GM21447 (cell line): ENCODE measurements around the gene KLRF2.
"Not testable (repeated sequence)": the region's sequence is repeated elsewhere in the genome, so short reads cannot be mapped to it uniquely, and the experiment has no call there.

Experiments
- ATAC-seq: cut with Tn5 transposase; IDR thresholded peaks from one replicate; pipeline ENCODE4 v1.9.1; 2021; ENCODE audit not compliant: unreplicated experiment

Gene KLRF2

GRCh38 chr12:9881246-9881645 lies at the start of gene KLRF2:
KLRF2 (plus strand) TSS chr12:9881489; CDS start chr12:9881596, 107 bp downstream.
- no peak for ATAC-seq

GRCh38 chr12:9831720-9832119 lies 49.6 kb upstream of the KLRF2 start:
- no peak for ATAC-seq

- ATAC-seq, result no peak
Measured at GRCh38 chr12:9843407-9843806, 37.9 kb upstream of the KLRF2 start.

GRCh38 chr12:9848899-9849298 lies 32.4 kb upstream of the KLRF2 start:
- no peak for ATAC-seq

GRCh38 chr12:9851050-9851449 lies 30.2 kb upstream of the KLRF2 start:
- no peak for ATAC-seq

GRCh38 chr12:9851927-9852326 lies 29.4 kb upstream of the KLRF2 start:
- ATAC-seq, result no peak

GRCh38 chr12:9856151-9856550 lies 25.1 kb upstream of the KLRF2 start:
- no peak for ATAC-seq

- ATAC-seq, result no peak
Measured at GRCh38 chr12:9856894-9857293, 24.4 kb upstream of the KLRF2 start.

GRCh38 chr12:9858135-9858534 lies 23.2 kb upstream of the KLRF2 start:
- no peak for ATAC-seq

GRCh38 chr12:9864913-9865675 lies 16.2 kb upstream of the KLRF2 start:
- ATAC-seq, result no peak

GRCh38 chr12:9866860-9867269 lies 14.4 kb upstream of the KLRF2 start:
- no peak for ATAC-seq

- no peak for ATAC-seq
Measured at GRCh38 chr12:9867531-9867930, 13.8 kb upstream of the KLRF2 start.

GRCh38 chr12:9868311-9868801 lies 12.9 kb upstream of the KLRF2 start:
- no peak for ATAC-seq

- no peak for ATAC-seq
Measured at GRCh38 chr12:9868951-9869306, 12.4 kb upstream of the KLRF2 start.

- peak; percentile 49 for ATAC-seq
Measured at GRCh38 chr12:9869307-9870161, 11.8 kb upstream of the KLRF2 start, which contains the start of gene CLEC2B. CLEC2B (minus strand) TSS chr12:9869354.

GRCh38 chr12:9870286-9870866 lies 10.9 kb upstream of the KLRF2 start:
- ATAC-seq, result no peak

- ATAC-seq, result no peak
Measured at GRCh38 chr12:9872162-9872561, 9.1 kb upstream of the KLRF2 start.

GRCh38 chr12:9872742-9873141 lies 8.5 kb upstream of the KLRF2 start:
- ATAC-seq, result no peak

- ATAC-seq, result not testable (repeated sequence)
Measured at GRCh38 chr12:9876120-9876519, 5.2 kb upstream of the KLRF2 start.

- ATAC-seq, result no peak
Measured at GRCh38 chr12:9880532-9881078, 684 bp upstream of the KLRF2 start.

GRCh38 chr12:9881988-9882387 lies 699 bp downstream of the KLRF2 start:
- no peak for ATAC-seq
